Measurements from ENCODE around the gene TOLLIP.

GRCh38 chr11:1263010-1263409 is 46.4 kb downstream of the TOLLIP start:
- no peak for TF ChIP-seq CTCF (IDR thresholded peaks at IDR 0.05)
- TF ChIP-seq POLR2A (IDR thresholded peaks at IDR 0.05) = no peak

Data from esophagus squamous epithelium (tissue), 4 donors.